ENCODE data around the gene AK9.

Gene AK9

GRCh38 chr6:109446072-109446471, 244.9 kb downstream of the AK9 start:
- Mint-ChIP-seq H3K4me3 (no peak overlapping the region), H3K9me3 (no peaks in the 10 kb centered on the region), H3K27me3 (ENCODE audit: low read depth, poor library complexity) (peaks cover 2% of the 10 kb centered on the region), H3K36me3 (ENCODE audit: low read depth) (peaks cover 23% of the 10 kb centered on the region), H3K27ac (no peak overlapping the region), H3K4me1 (peaks cover 13% of the 10 kb centered on the region)
- DNase-seq = no peak
- TF ChIP-seq CTCF (IDR thresholded peaks at IDR 0.05) = no peak

- no peak for TF ChIP-seq CTCF (IDR thresholded peaks at IDR 0.05)
- no peaks in the 10 kb centered on the region for H3K9me3 Mint-ChIP-seq
- H3K4me3 Mint-ChIP-seq = no peak overlapping the region
- H3K36me3 Mint-ChIP-seq (ENCODE audit: low read depth) = peaks cover 19% of the 10 kb centered on the region
- H3K27ac Mint-ChIP-seq = no peak overlapping the region
- DNase-seq = no peak
- peaks cover 13% of the 10 kb centered on the region for H3K4me1 Mint-ChIP-seq
- H3K27me3 Mint-ChIP-seq (ENCODE audit: low read depth, poor library complexity) = peaks cover 2% of the 10 kb centered on the region
Observed at GRCh38 chr6:109445382-109445781, 245.6 kb downstream of the AK9 start.

- Mint-ChIP-seq H3K9me3 (no peaks in the 10 kb centered on the region), H3K27me3 (ENCODE audit: low read depth, poor library complexity) (peaks cover 2% of the 10 kb centered on the region), H3K4me3 (no peak overlapping the region), H3K27ac (no peak overlapping the region), H3K4me1 (peaks cover 20% of the 10 kb centered on the region), H3K36me3 (ENCODE audit: low read depth) (peaks cover 27% of the 10 kb centered on the region)
- TF ChIP-seq CTCF (IDR thresholded peaks at IDR 0.05) = no peak
- no peak for DNase-seq
Observed at GRCh38 chr6:109443425-109443950, 247.5 kb downstream of the AK9 start.
